Activated CD8-positive, alpha-beta memory T cell treated with anti-CD3 and anti-CD28 coated beads, Interleukin-2, amount 50 U/mL, for 24 hours (primary cell): ENCODE data around the gene PCED1A.
A peak's percentile ranks its signal among the peaks of the same experiment; 100 is the strongest.

Experiments
- DNase-seq: peaks from one replicate; pipeline ENCODE4 v3.0.0-alpha.2; 2020; ENCODE audit errors: extremely low read depth

Gene PCED1A

GRCh38 chr20:2840138-2840966 lies at the start of gene PCED1A, which contains the start of gene VPS16:
TSS of gene PCED1A (minus strand) at chr20:2840655. CDS start at chr20:2839912, 743 bp downstream.
TSS of gene VPS16 (plus strand) at chr20:2840745. CDS start at chr20:2840775, 30 bp downstream.
- peak; percentile 63 for DNase-seq

- DNase-seq: no peak
Measured at GRCh38 chr20:2889797-2890196, 49.3 kb upstream of the PCED1A start.

- DNase-seq: no peak
Measured at GRCh38 chr20:2889209-2889608, 48.8 kb upstream of the PCED1A start.

- no peak for DNase-seq
Measured at GRCh38 chr20:2888224-2888955, 47.9 kb upstream of the PCED1A start.

- no peak for DNase-seq
Measured at GRCh38 chr20:2887715-2888114, 47.3 kb upstream of the PCED1A start.

- DNase-seq: no peak
Measured at GRCh38 chr20:2883726-2884637, 43.5 kb upstream of the PCED1A start.

- DNase-seq: no peak
Measured at GRCh38 chr20:2880650-2881049, 40.2 kb upstream of the PCED1A start.

- DNase-seq: no peak
Measured at GRCh38 chr20:2879146-2879545, 38.7 kb upstream of the PCED1A start.

GRCh38 chr20:2878515-2878914 lies 38.1 kb upstream of the PCED1A start:
- DNase-seq: no peak

GRCh38 chr20:2875690-2876203 lies 35.3 kb upstream of the PCED1A start:
- DNase-seq: no peak

- DNase-seq: no peak
Measured at GRCh38 chr20:2874456-2874855, 34.0 kb upstream of the PCED1A start.

- DNase-seq: no peak
Measured at GRCh38 chr20:2873747-2874041, 33.2 kb upstream of the PCED1A start.

- DNase-seq: peak; percentile 73
Measured at GRCh38 chr20:2873010-2873746, 32.7 kb upstream of the PCED1A start, which contains the start of gene PTPRA. TSS of gene PTPRA (plus strand) at chr20:2873481. CDS start at chr20:2964278, 90,797 bp downstream.

GRCh38 chr20:2872459-2873009 lies 32.1 kb upstream of the PCED1A start:
- DNase-seq: peak; percentile 44

- DNase-seq: no peak
Measured at GRCh38 chr20:2871661-2872458, 31.4 kb upstream of the PCED1A start.

- DNase-seq: no peak
Measured at GRCh38 chr20:2871111-2871465, 30.6 kb upstream of the PCED1A start.

- no peak for DNase-seq
Measured at GRCh38 chr20:2869381-2869780, 28.9 kb upstream of the PCED1A start.

- DNase-seq: no peak
Measured at GRCh38 chr20:2867081-2867864, 26.8 kb upstream of the PCED1A start.

GRCh38 chr20:2866236-2866635 lies 25.8 kb upstream of the PCED1A start:
- DNase-seq: no peak
